ENCODE results near the gene HMGXB3.

Gene HMGXB3

DNA sequence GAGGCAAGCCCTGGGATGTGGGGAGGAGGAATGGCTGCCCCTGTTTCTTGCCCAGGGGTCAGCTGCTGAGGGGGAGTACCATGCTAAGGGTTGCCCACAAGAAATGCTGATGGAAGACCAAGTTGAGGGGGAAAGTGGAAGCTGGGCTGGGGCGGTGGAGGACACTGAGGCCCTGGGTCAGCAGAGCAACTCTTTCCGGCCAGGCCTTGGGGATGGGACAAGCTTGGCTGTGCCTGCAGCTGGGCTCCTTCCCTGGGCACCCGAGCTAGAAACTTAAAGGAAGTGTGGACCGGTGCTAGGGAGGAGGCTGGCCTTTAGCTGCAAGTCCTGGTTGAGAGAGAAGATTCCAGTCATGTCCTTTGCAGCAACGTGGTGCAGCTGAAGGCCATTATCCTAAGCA is 63.1 kb downstream of the HMGXB3 start:
- TF ChIP-seq, protein P1, sequence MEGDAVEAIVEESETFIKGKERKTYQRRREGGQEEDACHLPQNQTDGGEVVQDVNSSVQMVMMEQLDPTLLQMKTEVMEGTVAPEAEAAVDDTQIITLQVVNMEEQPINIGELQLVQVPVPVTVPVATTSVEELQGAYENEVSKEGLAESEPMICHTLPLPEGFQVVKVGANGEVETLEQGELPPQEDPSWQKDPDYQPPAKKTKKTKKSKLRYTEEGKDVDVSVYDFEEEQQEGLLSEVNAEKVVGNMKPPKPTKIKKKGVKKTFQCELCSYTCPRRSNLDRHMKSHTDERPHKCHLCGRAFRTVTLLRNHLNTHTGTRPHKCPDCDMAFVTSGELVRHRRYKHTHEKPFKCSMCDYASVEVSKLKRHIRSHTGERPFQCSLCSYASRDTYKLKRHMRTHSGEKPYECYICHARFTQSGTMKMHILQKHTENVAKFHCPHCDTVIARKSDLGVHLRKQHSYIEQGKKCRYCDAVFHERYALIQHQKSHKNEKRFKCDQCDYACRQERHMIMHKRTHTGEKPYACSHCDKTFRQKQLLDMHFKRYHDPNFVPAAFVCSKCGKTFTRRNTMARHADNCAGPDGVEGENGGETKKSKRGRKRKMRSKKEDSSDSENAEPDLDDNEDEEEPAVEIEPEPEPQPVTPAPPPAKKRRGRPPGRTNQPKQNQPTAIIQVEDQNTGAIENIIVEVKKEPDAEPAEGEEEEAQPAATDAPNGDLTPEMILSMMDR (IDR thresholded peaks at IDR 0.05), result no peak
- no peaks in the 10 kb centered on the region for H3K27me3 ChIP-seq
- no peaks in the 10 kb centered on the region for H3K9me3 ChIP-seq
- peaks cover 97% of the 10 kb centered on the region for H3K36me3 ChIP-seq
- H3K4me3 ChIP-seq (ENCODE audit: low read depth in 1 of 2, low read length in 1 of 2), result no peak overlapping the region
- no peak overlapping the region for H3K27ac ChIP-seq
- peaks cover 9 to 14% of the 10 kb centered on the region in 2 experiments for H3K4me1 ChIP-seq (ENCODE audit: control insufficient read depth in 1 of 2, insufficient read depth in 1 of 2, low read depth in 1 of 2, low read length in 1 of 2)

DNA sequence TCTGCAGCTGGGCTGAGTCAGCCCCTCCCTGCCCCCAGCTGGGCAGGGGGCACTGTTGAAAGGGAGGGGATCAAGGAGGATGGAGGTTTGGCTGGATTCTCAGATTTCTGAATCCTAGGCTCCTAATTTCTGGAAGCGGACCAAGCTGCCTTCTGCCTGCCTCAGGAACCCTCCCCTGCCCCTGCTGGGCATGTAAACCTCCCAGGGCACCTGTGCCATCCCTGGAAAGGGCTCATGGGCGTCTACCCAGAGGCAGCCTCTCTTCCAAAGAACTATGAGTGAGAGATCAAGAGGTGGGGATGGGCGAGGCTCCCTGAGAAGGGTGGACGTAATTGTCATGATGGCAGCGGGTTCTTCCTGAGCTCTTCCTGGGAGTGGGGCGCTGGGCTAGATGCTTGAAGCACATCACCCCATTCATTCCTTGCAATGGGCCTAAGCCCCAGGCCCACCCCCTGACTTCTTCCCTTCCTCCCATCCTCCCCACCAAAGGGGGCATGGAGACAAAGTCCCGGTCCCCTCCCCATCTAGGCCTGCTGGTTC is 64.2 kb downstream of the HMGXB3 start:
- H3K27me3 ChIP-seq, result no peaks in the 10 kb centered on the region
- no peak overlapping the region for H3K4me3 ChIP-seq (ENCODE audit: low read depth in 1 of 2, low read length in 1 of 2)
- H3K27ac ChIP-seq, result no peak overlapping the region
- TF ChIP-seq, protein P1 (IDR thresholded peaks at IDR 0.05), result no peak
- H3K36me3 ChIP-seq, result peaks cover 97% of the 10 kb centered on the region
- H3K9me3 ChIP-seq, result no peaks in the 10 kb centered on the region
- peaks cover 9 to 12% of the 10 kb centered on the region in 2 experiments for H3K4me1 ChIP-seq (ENCODE audit: control insufficient read depth in 1 of 2, insufficient read depth in 1 of 2, low read depth in 1 of 2, low read length in 1 of 2)

DNA sequence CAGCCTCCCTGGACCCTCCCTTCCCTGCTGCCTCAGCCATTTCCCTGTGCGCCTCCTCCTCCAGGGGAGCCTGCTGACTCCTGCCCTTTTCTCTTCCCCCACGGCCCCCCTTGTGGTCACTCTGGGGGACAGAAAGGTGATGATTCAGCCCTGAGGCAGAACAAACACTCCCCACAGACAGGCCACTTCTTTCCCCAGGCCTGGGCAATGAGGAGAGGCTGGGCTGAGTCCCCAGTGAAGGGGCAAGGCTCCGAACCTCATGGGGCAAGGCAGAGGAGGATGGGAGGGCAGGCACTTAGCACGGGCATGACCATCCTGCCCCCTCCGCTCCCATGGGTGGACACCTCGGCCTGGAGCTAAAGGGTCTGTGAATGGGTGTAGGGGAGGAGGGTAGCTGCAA is 64.8 kb downstream of the HMGXB3 start:
- Histone ChIP-seq H3K9me3 (no peaks in the 10 kb centered on the region), H3K4me1 (ENCODE audit: control insufficient read depth in 1 of 2, insufficient read depth in 1 of 2, low read depth in 1 of 2, low read length in 1 of 2) (peaks cover 9 to 12% of the 10 kb centered on the region in 2 experiments), H3K36me3 (peaks cover 98% of the 10 kb centered on the region), H3K4me3 (ENCODE audit: low read depth in 1 of 2, low read length in 1 of 2) (no peak overlapping the region), H3K27ac (no peak overlapping the region), H3K27me3 (no peaks in the 10 kb centered on the region)
- TF ChIP-seq, protein P1 (IDR thresholded peaks at IDR 0.05), result no peak

DNA sequence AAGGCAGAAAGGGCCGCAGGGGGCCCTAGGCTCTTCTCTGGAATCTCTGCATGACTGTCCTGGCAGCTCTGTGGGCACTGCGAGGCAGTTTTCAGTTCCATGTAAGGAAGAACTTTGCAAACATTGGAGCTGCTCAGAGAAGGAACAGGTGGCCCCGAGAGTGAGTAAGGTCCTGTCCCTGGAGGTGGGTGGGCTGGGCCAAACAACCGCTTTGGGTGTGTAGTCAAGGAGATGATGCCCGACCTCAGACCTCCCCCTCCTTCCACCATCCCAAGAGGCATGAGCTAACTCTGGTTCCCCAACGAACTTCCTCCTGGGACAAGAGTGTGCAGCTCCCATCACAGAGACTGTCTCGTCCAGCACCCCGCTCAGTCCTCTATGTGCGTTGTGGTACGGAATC is 65.3 kb downstream of the HMGXB3 start:
- no peak overlapping the region for H3K4me3 ChIP-seq (ENCODE audit: low read depth in 1 of 2, low read length in 1 of 2)
- peaks cover 98% of the 10 kb centered on the region for H3K36me3 ChIP-seq
- H3K27ac ChIP-seq, result no peak overlapping the region
- no peaks in the 10 kb centered on the region for H3K9me3 ChIP-seq
- TF ChIP-seq, protein P1 (IDR thresholded peaks at IDR 0.05), result no peak
- no peaks in the 10 kb centered on the region for H3K27me3 ChIP-seq
- peaks cover 9 to 12% of the 10 kb centered on the region in 2 experiments for H3K4me1 ChIP-seq (ENCODE audit: control insufficient read depth in 1 of 2, insufficient read depth in 1 of 2, low read depth in 1 of 2, low read length in 1 of 2)

DNA sequence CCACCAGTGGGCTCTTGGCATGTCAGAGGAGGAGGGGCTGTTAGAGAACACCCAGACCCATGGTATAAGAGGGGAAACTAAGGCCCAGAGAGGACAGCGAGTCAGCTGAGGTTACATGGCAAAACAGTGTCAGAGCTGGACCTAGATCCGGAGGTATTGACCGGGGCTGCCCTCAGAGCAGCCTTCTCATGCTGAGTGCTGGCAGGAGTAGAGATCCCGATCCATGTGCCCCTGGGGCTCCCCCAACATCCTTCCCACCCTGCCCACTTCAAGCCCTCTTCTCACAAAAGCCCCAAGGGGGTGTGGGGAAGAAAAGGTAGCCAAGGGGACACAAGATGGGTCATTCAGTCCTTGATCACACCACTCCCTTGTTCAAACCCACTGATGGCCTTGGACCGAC is 65.9 kb downstream of the HMGXB3 start:
- Histone ChIP-seq H3K36me3 (peaks cover 97% of the 10 kb centered on the region), H3K27ac (no peak overlapping the region), H3K4me3 (ENCODE audit: low read depth in 1 of 2, low read length in 1 of 2) (no peak overlapping the region), H3K27me3 (no peaks in the 10 kb centered on the region), H3K4me1 (ENCODE audit: control insufficient read depth in 1 of 2, insufficient read depth in 1 of 2, low read depth in 1 of 2, low read length in 1 of 2) (peaks cover 9 to 12% of the 10 kb centered on the region in 2 experiments), H3K9me3 (no peaks in the 10 kb centered on the region)
- TF ChIP-seq, protein P1 (IDR thresholded peaks at IDR 0.05), result no peak
